ENCODE results near the gene KSR2. TPM values are rescaled to one million over a fixed set of nuclear protein-coding genes. Genes with fewer than 3 reads are reported as not detected.

The KSR2 gene
- total RNA-seq, 1 donor from 2014 or later, result not detected

GRCh38 chr12:117517219-117517739 is 451.5 kb downstream of the KSR2 start:
- Mint-ChIP-seq H3K4me3 (ENCODE audit: unreplicated experiment) (no peak overlapping the region), H3K27me3 (ENCODE audit: low read depth) (peaks cover 29% of the 10 kb centered on the region), H3K36me3 (ENCODE audit: low read depth) (no peaks in the 10 kb centered on the region), H3K27ac (ENCODE audit: unreplicated experiment) (no peak overlapping the region), H3K9me3 (ENCODE audit: low read depth) (no peaks in the 10 kb centered on the region), H3K4me1 (ENCODE audit: low read depth) (peaks cover 5% of the 10 kb centered on the region)
- no peak for DNase-seq (ENCODE audit: low spot score)
- TF ChIP-seq, protein P1, sequence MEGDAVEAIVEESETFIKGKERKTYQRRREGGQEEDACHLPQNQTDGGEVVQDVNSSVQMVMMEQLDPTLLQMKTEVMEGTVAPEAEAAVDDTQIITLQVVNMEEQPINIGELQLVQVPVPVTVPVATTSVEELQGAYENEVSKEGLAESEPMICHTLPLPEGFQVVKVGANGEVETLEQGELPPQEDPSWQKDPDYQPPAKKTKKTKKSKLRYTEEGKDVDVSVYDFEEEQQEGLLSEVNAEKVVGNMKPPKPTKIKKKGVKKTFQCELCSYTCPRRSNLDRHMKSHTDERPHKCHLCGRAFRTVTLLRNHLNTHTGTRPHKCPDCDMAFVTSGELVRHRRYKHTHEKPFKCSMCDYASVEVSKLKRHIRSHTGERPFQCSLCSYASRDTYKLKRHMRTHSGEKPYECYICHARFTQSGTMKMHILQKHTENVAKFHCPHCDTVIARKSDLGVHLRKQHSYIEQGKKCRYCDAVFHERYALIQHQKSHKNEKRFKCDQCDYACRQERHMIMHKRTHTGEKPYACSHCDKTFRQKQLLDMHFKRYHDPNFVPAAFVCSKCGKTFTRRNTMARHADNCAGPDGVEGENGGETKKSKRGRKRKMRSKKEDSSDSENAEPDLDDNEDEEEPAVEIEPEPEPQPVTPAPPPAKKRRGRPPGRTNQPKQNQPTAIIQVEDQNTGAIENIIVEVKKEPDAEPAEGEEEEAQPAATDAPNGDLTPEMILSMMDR (IDR thresholded peaks at IDR 0.05), result no peak

DNA sequence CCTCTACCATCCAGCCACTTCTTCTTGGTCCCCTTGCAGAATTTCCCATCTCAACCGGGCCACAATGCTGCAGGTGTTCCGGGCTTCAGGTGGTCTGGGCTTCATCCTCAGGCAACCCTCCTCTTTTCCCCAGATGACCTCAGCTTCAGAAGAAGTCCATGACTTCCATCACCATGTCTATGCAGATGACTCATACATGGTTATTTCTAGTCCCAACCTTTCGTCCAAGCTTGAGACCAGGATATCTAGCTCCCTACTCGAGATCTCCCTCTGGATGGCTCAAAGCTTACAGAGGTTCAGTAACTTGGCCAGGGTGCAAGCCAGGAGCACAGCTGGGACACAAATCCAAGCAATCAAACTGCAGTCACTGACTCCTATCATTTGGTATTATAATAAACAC is 452.8 kb downstream of the KSR2 start:
- H3K27me3 Mint-ChIP-seq (ENCODE audit: low read depth), result peaks cover 34% of the 10 kb centered on the region
- H3K4me3 Mint-ChIP-seq (ENCODE audit: unreplicated experiment), result no peak overlapping the region
- no peak for DNase-seq (ENCODE audit: low spot score)
- no peak overlapping the region for H3K27ac Mint-ChIP-seq (ENCODE audit: unreplicated experiment)
- TF ChIP-seq, protein P1 (IDR thresholded peaks at IDR 0.05), result no peak
- no peaks in the 10 kb centered on the region for H3K36me3 Mint-ChIP-seq (ENCODE audit: low read depth)
- H3K9me3 Mint-ChIP-seq (ENCODE audit: low read depth), result no peaks in the 10 kb centered on the region
- peaks cover 5% of the 10 kb centered on the region for H3K4me1 Mint-ChIP-seq (ENCODE audit: low read depth)

- no peaks in the 10 kb centered on the region for H3K36me3 Mint-ChIP-seq (ENCODE audit: low read depth)
- TF ChIP-seq, protein P1 (IDR thresholded peaks at IDR 0.05), result no peak
- DNase-seq (ENCODE audit: low spot score), result no peak
- no peaks in the 10 kb centered on the region for H3K9me3 Mint-ChIP-seq (ENCODE audit: low read depth)
- H3K27me3 Mint-ChIP-seq (ENCODE audit: low read depth), result peaks cover 38% of the 10 kb centered on the region
- peaks cover 5% of the 10 kb centered on the region for H3K4me1 Mint-ChIP-seq (ENCODE audit: low read depth)
- no peak overlapping the region for H3K4me3 Mint-ChIP-seq (ENCODE audit: unreplicated experiment)
- H3K27ac Mint-ChIP-seq (ENCODE audit: unreplicated experiment), result no peak overlapping the region
These were observed 454.8 kb downstream of the KSR2 start for GRCh38 chr12:117514016-117514415.

DNA sequence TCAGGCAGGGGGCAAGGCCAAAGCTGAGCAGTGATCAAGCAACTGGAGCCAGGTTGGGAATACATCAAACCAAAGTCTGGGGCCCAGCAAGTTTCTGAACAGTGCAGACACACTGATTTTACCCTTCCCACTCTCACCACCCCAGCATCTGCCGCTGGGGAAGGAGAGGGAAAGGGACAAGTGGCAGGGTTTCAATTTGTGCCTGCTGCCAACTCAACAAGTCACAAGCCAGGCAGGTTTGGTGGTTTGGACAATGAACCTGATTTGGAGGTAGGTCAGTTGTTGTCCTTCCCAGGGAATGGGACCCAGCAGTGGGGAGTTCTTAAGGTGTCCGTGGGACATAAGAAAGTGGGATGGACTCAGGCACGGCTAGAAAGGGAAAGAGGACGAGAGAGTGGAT is 455.4 kb downstream of the KSR2 start:
- no peak for DNase-seq (ENCODE audit: low spot score)
- H3K4me1 Mint-ChIP-seq (ENCODE audit: low read depth), result peaks cover 5% of the 10 kb centered on the region
- no peak overlapping the region for H3K4me3 Mint-ChIP-seq (ENCODE audit: unreplicated experiment)
- H3K36me3 Mint-ChIP-seq (ENCODE audit: low read depth), result no peaks in the 10 kb centered on the region
- H3K27ac Mint-ChIP-seq (ENCODE audit: unreplicated experiment), result no peak overlapping the region
- TF ChIP-seq, protein P1 (IDR thresholded peaks at IDR 0.05), result no peak
- H3K9me3 Mint-ChIP-seq (ENCODE audit: low read depth), result no peaks in the 10 kb centered on the region
- H3K27me3 Mint-ChIP-seq (ENCODE audit: low read depth), result peaks cover 42% of the 10 kb centered on the region

DNA sequence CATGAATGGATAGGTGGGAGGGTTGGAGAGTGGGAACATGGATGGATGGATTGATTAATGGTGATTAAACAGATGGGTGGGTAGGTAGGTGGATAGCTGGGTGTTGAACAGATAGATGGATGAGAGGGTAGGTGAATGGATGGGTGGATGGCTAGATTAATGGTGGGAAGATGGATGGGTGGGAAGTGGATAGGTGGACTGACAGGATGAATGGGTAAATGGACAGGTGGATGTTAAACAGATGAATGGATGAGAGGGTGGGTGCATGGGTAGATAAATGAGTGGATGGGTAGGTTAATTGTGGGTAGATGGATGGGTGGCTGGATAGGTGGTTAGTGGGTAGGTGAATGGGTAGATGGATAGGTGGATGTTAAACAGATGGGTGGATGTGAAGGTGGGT is 460.3 kb downstream of the KSR2 start:
- peaks cover 2% of the 10 kb centered on the region for H3K9me3 Mint-ChIP-seq (ENCODE audit: low read depth)
- no peaks in the 10 kb centered on the region for H3K4me1 Mint-ChIP-seq (ENCODE audit: low read depth)

More for the DNA sequence above, 460.3 kb downstream of the KSR2 start:
- no peak for DNase-seq (ENCODE audit: low spot score)
- Mint-ChIP-seq H3K4me3 (ENCODE audit: unreplicated experiment) (no peak overlapping the region), H3K36me3 (ENCODE audit: low read depth) (no peaks in the 10 kb centered on the region), H3K27me3 (ENCODE audit: low read depth) (peaks cover 50% of the 10 kb centered on the region), H3K27ac (ENCODE audit: unreplicated experiment) (no peak overlapping the region)
- TF ChIP-seq, protein P1 (IDR thresholded peaks at IDR 0.05), result no peak
